ENCODE measurements around the gene FRAT1. TPM values are rescaled to one million over a fixed set of nuclear protein-coding genes. Genes with fewer than 3 reads are reported as not detected.

FRAT1 gene
- polyA plus RNA-seq, 3 donors, result 17.0 to 34.4 (median 31.2) TPM

- H3K27ac ChIP-seq (ENCODE audit: low read depth in 1 of 2, low read length in 2 of 2), result peak overlapping the region; percentile 91 to 100
- intact Hi-C loops (cut with micrococcal nuclease), result loop anchor here in 1 of 2 donors (5.0 kb wide), 2 partner anchors 35 kb away; partner anchors contain the start of genes FRAT2 and RRP12
- peaks cover 0 to 3% (median 1%) of the 10 kb centered on the region in 3 donors for H3K27me3 Mint-ChIP-seq (ENCODE audit: low read depth in 3 of 3)
- peaks cover 94 to 100% of the 10 kb centered on the region in 2 donors for H3K4me1 ChIP-seq (ENCODE audit: control insufficient read depth in 1 of 2, insufficient read depth in 2 of 2, low read length in 2 of 2)
- H3K79me2 ChIP-seq (ENCODE audit: insufficient read depth, low read length), result peaks cover 18% of the 10 kb centered on the region
- no peak for DNase-seq
- no peaks in the 10 kb centered on the region for H3K9me3 ChIP-seq (replicated peaks in 1 of 2; ENCODE audit: control insufficient read depth in 1 of 2, insufficient read depth in 1 of 2, low read length in 2 of 2)
- no peak for TF ChIP-seq CTCF (IDR thresholded peaks at IDR 0.05)
- peaks cover 0 to 3% (median 0%) of the 10 kb centered on the region in 7 donors for H3K9me3 Mint-ChIP-seq
- 82% methylated on average over 7 of the region's 12 CpGs for WGBS (ENCODE audit: insufficient coverage)
- peaks cover 50 to 82% of the 10 kb centered on the region in 2 donors for H3K36me3 ChIP-seq (replicated peaks in 1 of 2; ENCODE audit: control insufficient read depth in 1 of 2, insufficient read depth in 2 of 2, low read length in 2 of 2)
- no peak overlapping the region for H3K4me3 Mint-ChIP-seq
- no peaks in the 10 kb centered on the region for H4K20me1 ChIP-seq (ENCODE audit: insufficient read depth, low read length)
- H3K9ac ChIP-seq (ENCODE audit: insufficient read depth, low read length, poor library complexity, severe bottlenecking), result no peak overlapping the region
- peaks cover 79 to 97% of the 10 kb centered on the region in 2 donors for H3K36me3 Mint-ChIP-seq
- H3K4me3 ChIP-seq (replicated peaks in 1 of 3; ENCODE audit: low read depth in 2 of 3, low read length in 3 of 3), result peak overlapping the region in 1 of 3 experiments; percentile 32
- H3K27ac Mint-ChIP-seq, result peak overlapping the region; percentile 96 to 99 (median 98)
- no peak overlapping the region for H2AFZ ChIP-seq (ENCODE audit: insufficient read depth, low read depth, low read length, poor library complexity, severe bottlenecking)
- peaks cover 95% of the 10 kb centered on the region for H3K4me1 Mint-ChIP-seq
- H3K4me2 ChIP-seq (replicated peaks; ENCODE audit: extremely low read depth, low read length, poor library complexity, severe bottlenecking), result peak overlapping the region; percentile 13
- no peaks in the 10 kb centered on the region for H3K27me3 ChIP-seq (ENCODE audit: control insufficient read depth in 2 of 2, insufficient read depth in 2 of 2, low read length in 2 of 2)
Observed at GRCh38 chr10:97367126-97367649, 48.1 kb downstream of the FRAT1 start.

Small RNAs within 50 kb of the gene (small RNA-seq; reads per million reads assigned to genes)
- gene RF00017 (ENCODE audit: insufficient read length, low read depth), result not detected

Other genes with a start within 250 kb of the FRAT1 start
- under 1 TPM; 0.05 to 0.81 (median 0.16) TPM for gene SLIT1, start 133.3 kb upstream of the FRAT1 start, polyA plus RNA-seq
- 10 to 100 TPM in 2 of 3 donors, 1 to 10 TPM in 1; 8.3 to 10.6 (median 10.2) TPM for gene ARHGAP19, start 26.6 kb upstream of the FRAT1 start, polyA plus RNA-seq
- 10 to 100 TPM; 29.4 to 62.4 (median 37.9) TPM for gene FRAT2, start 15.5 kb downstream of the FRAT1 start, polyA plus RNA-seq
- gene RRP12, start 82.1 kb downstream of the FRAT1 start, polyA plus RNA-seq, result 10 to 100 TPM; 31.0 to 98.7 (median 44.3) TPM
- 100 to 1,000 TPM; 276 to 749 (median 498) TPM for gene PGAM1, start 106.9 kb downstream of the FRAT1 start, polyA plus RNA-seq
- 10 to 100 TPM; 34.7 to 60.6 (median 55.8) TPM for gene EXOSC1, start 126.7 kb downstream of the FRAT1 start, polyA plus RNA-seq
- 10 to 100 TPM; 16.3 to 26.4 (median 24.1) TPM for gene ZDHHC16, start 126.9 kb downstream of the FRAT1 start, polyA plus RNA-seq
- gene MMS19, start 179.2 kb downstream of the FRAT1 start, polyA plus RNA-seq, result 10 to 100 TPM; 23.2 to 74.5 (median 29.2) TPM
- 10 to 100 TPM; 17.2 to 20.0 (median 19.0) TPM for gene UBTD1, start 179.7 kb downstream of the FRAT1 start, polyA plus RNA-seq